Smooth muscle cell (in vitro differentiated cells): ENCODE data around the gene SYCE3. TPM values are rescaled to one million over a fixed set of nuclear protein-coding genes. Genes with fewer than 3 reads are reported as not detected.
"Not testable (repeated sequence)": the region's sequence is repeated elsewhere in the genome, so short reads cannot be mapped to it uniquely, and the experiment has no call there.

Experiments
- DNase-seq: peaks from one replicate; lab custom pipeline; 2025; ENCODE audit not compliant: unreplicated experiment; lab: John Stamatoyannopoulos, UW
- H2AFZ ChIP-seq: fragments of 200-600 bp; sonication (generic); 2 replicates; pipeline ENCODE4 v1.6.0; 2016; ENCODE audit warnings: antibody characterized with exemption, low read depth, mild to moderate bottlenecking
- H3F3A ChIP-seq: fragments of 200-600 bp; sonication (generic); 2 replicates; pipeline ENCODE4 v1.6.0; 2017; ENCODE audit warnings: antibody characterized with exemption, low read depth
- H3K27ac ChIP-seq: fragments of 200-600 bp; sonication (generic); 2 replicates; pipeline ENCODE4 v1.5.1; 2016; ENCODE audit warnings: low read depth, mild to moderate bottlenecking
- H3K27me3 ChIP-seq: fragments of 200-600 bp; sonication (generic); 2 replicates; pipeline ENCODE4 v1.6.1; 2016; ENCODE audit warnings: low read depth, mild to moderate bottlenecking
- H3K36me3 ChIP-seq: fragments of 200-600 bp; sonication (generic); 2 replicates; pipeline ENCODE4 v1.5.1; 2016; ENCODE audit warnings: low read depth
- H3K4me1 ChIP-seq: fragments of 200-600 bp; sonication (generic); 2 replicates; pipeline ENCODE4 v1.5.1; 2016; ENCODE audit warnings: low read depth
- H3K4me2 ChIP-seq: fragments of 200-600 bp; sonication (generic); 2 replicates; pipeline ENCODE4 v1.6.0; 2016; ENCODE audit warnings: mild to moderate bottlenecking
- H3K4me3 ChIP-seq: fragments of 200-600 bp; sonication (generic); 2 replicates; pipeline ENCODE4 v1.5.1; 2016; ENCODE audit warnings: mild to moderate bottlenecking
- H3K79me2 ChIP-seq: fragments of 200-600 bp; sonication (generic); 2 replicates; pipeline ENCODE4 v1.6.0; 2016; ENCODE audit warnings: low read depth, mild to moderate bottlenecking
- H3K9ac ChIP-seq: fragments of 200-600 bp; sonication (generic); 2 replicates; pipeline ENCODE4 v1.6.0; 2016; ENCODE audit warnings: low read depth
- H3K9me3 ChIP-seq: fragments of 200-600 bp; sonication (generic); replicated peaks from 2 replicates; pipeline ENCODE4 v1.5.1; 2016; ENCODE audit warnings: low read depth
- H4K20me1 ChIP-seq: fragments of 200-600 bp; sonication (generic); 2 replicates; pipeline ENCODE4 v1.6.0; 2016; ENCODE audit warnings: low read depth
- CTCF ChIP-seq: fragments of 200-600 bp; sonication (generic); IDR thresholded peaks from 2 replicates; pipeline ENCODE4 v1.5.1; 2017; ENCODE audit warnings: borderline replicate concordance, mild to moderate bottlenecking, antibody characterized with exemption; ENCODE audit not compliant: insufficient read depth, poor library complexity, severe bottlenecking
- WGBS: methylation state at CpG from one replicate; pipeline ENCODE4 v1.1.7; 2016; ENCODE audit warnings: low lambda C conversion rate; 5-methylcytosine and 5-hydroxymethylcytosine counted together
- polyA plus RNA-seq: library from polyadenylated mRNA; unstranded; fragments of >200 nt; fragmentation: Nextera tagmentation; extraction: Ambion mirVana; gene quantifications from 2 replicates; pipeline ENCODE4 v1.2.1, GENCODE V29; 2016
- total RNA-seq: library from RNA; depleted of rRNA; stranded (reverse); fragments of >200 nt; gene quantifications from 2 replicates; pipeline ENCODE4 v1.2.3, GENCODE V29; 2014

Gene SYCE3
- total and polyA plus RNA-seq, 2 experiments from 2014 or later, result not detected

GRCh38 chr22:50610581-50610980 lies 47.9 kb upstream of the SYCE3 start:
- Histone ChIP-seq H3K27me3 (peaks cover 20% of the 10 kb centered on the region), H3F3A (no peaks in the 10 kb centered on the region), H3K9ac (no peak overlapping the region), H3K4me2 (no peak overlapping the region), H3K36me3 (no peaks in the 10 kb centered on the region), H3K4me3 (no peak overlapping the region), H3K4me1 (no peaks in the 10 kb centered on the region), H4K20me1 (no peaks in the 10 kb centered on the region), H3K9me3 (no peaks in the 10 kb centered on the region), H2AFZ (no peak overlapping the region), H3K79me2 (no peaks in the 10 kb centered on the region), H3K27ac (no peak overlapping the region)
- no peak for TF ChIP-seq CTCF
- 92% methylated on average over 10 of the region's 17 CpGs for WGBS
- no peak for DNase-seq

- H3K9me3 ChIP-seq, result no peaks in the 10 kb centered on the region
- H3K9ac ChIP-seq, result no peak overlapping the region
- WGBS, result 89% methylated on average over 11 of the region's 11 CpGs
- no peak for TF ChIP-seq CTCF
- H2AFZ ChIP-seq, result no peak overlapping the region
- peaks cover 24% of the 10 kb centered on the region for H3K27me3 ChIP-seq
- no peaks in the 10 kb centered on the region for H3K36me3 ChIP-seq
- DNase-seq, result no peak
- no peaks in the 10 kb centered on the region for H3K4me1 ChIP-seq
- H3K4me3 ChIP-seq, result no peak overlapping the region
- H3K4me2 ChIP-seq, result no peak overlapping the region
- no peaks in the 10 kb centered on the region for H4K20me1 ChIP-seq
- H3K27ac ChIP-seq, result no peak overlapping the region
- H3F3A ChIP-seq, result no peaks in the 10 kb centered on the region
- H3K79me2 ChIP-seq, result no peaks in the 10 kb centered on the region
Observed at GRCh38 chr22:50610041-50610451, 47.3 kb upstream of the SYCE3 start.

- H2AFZ ChIP-seq, result no peak overlapping the region
- no peaks in the 10 kb centered on the region for H3K4me1 ChIP-seq
- no peak overlapping the region for H3K27ac ChIP-seq
- no peak for TF ChIP-seq CTCF
- no peak overlapping the region for H3K4me2 ChIP-seq
- H3K4me3 ChIP-seq, result no peak overlapping the region
- H4K20me1 ChIP-seq, result no peaks in the 10 kb centered on the region
- no peaks in the 10 kb centered on the region for H3F3A ChIP-seq
- WGBS, result 84% methylated on average over 11 of the region's 12 CpGs
- H3K27me3 ChIP-seq, result peaks cover 28% of the 10 kb centered on the region
- H3K36me3 ChIP-seq, result no peaks in the 10 kb centered on the region
- H3K9me3 ChIP-seq, result no peaks in the 10 kb centered on the region
- no peaks in the 10 kb centered on the region for H3K79me2 ChIP-seq
- no peak for DNase-seq
- no peak overlapping the region for H3K9ac ChIP-seq
Observed at GRCh38 chr22:50609599-50609998, 46.9 kb upstream of the SYCE3 start.

DNA sequence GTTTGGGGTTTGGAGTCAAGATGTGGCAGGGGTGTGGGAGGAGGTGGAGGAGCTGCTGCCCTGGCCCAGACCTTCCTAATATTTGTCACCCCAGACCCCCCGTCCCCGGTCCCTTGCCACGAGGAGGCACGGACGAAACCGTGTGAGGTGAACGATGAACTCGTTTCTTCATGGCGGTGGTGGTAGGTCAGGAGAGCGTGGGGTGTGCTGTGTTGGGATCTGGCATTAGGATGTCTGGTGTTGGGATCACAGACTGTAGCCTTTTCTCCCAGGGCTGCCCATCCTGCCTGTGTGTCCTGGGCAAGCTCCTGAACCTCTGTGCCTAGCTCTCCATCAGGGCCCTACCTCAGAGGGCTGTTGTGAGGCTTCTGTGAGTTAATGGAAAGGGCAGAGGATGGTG lies 46.3 kb upstream of the SYCE3 start:
- H4K20me1 ChIP-seq, result no peaks in the 10 kb centered on the region
- H3K4me1 ChIP-seq, result no peaks in the 10 kb centered on the region
- no peaks in the 10 kb centered on the region for H3K9me3 ChIP-seq
- WGBS, result 88% methylated on average over 10 of the region's 10 CpGs
- no peak overlapping the region for H2AFZ ChIP-seq
- H3K4me2 ChIP-seq, result no peak overlapping the region
- H3K27me3 ChIP-seq, result peaks cover 31% of the 10 kb centered on the region
- no peaks in the 10 kb centered on the region for H3K36me3 ChIP-seq
- no peaks in the 10 kb centered on the region for H3K79me2 ChIP-seq
- no peak overlapping the region for H3K9ac ChIP-seq
- DNase-seq, result no peak
- H3K4me3 ChIP-seq, result no peak overlapping the region
- no peak overlapping the region for H3K27ac ChIP-seq
- H3F3A ChIP-seq, result no peaks in the 10 kb centered on the region
- TF ChIP-seq CTCF, result no peak

DNA sequence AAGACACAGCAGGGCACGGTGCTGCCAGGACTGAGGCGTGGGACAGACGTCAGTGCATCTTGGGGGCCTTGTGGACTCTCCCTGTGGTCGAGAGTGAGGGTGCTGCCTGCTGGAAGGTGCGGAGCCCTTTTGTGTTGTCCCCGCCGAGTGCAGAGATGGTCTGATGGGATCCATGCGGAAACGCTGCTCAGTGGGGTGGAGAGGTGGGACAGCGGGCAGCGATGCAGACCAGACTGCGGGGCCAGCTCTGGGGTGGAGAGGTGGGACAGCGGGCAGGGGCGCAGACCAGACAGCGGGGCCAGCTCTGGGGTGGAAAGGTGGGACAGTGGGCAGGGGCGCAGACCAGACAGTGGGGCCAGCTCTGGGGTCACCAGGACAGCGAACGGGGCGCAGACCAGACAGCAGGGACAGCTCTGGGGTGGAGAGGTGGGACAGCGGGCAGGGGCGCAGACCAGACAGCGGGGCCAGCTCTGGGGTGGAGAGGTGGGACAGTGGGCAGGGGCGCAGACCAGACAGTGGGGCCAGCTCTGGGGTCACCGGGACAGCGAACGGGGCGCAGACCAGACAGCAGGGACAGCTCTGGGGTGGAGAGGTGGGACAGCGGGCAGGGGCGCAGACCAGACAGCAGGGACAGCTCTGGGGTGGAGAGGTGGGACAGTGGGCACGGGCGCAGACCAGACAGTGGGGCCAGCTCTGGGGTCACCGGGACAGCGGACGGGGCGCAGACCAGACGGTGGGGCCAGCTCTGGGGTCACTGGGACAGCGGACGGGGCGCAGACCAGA lies 45.5 kb upstream of the SYCE3 start:
- not testable (repeated sequence) for H3K4me3 ChIP-seq, DNase-seq, H3F3A ChIP-seq, H3K79me2 ChIP-seq, H3K9me3 ChIP-seq, H3K36me3 ChIP-seq, H3K27ac ChIP-seq, H4K20me1 ChIP-seq, H3K4me2 ChIP-seq, H3K9ac ChIP-seq, H2AFZ ChIP-seq, H3K4me1 ChIP-seq
- WGBS, result 86% methylated on average over 19 of the region's 39 CpGs
- peaks cover 39% of the 10 kb centered on the region for H3K27me3 ChIP-seq
